AG10803 (cell line): Measurements from ENCODE around the gene PAN2.

Experiments
- DNase-seq: peaks from one replicate; pipeline ENCODE4 v3.0.0; 2010; ENCODE audit warnings: low read depth
- H3K4me3 ChIP-seq: 2 replicates; pipeline ENCODE4 v1.5.1; 2011; ENCODE audit warnings: mild to moderate bottlenecking, low read length, control low read depth
- CTCF ChIP-seq: conservative IDR thresholded peaks from 2 replicates; pipeline ENCODE4 v1.5.1; 2011; ENCODE audit warnings: mild to moderate bottlenecking, low read length, control low read depth, inconsistent platforms

The PAN2 gene

GRCh38 chr12:56266693-56267442, 66.9 kb downstream of the PAN2 start, which contains the start of gene COQ10A:
TSS of gene COQ10A (plus strand) at chr12:56266942. CDS start at chr12:56267119, 177 bp downstream.
- peak; percentile 70 for TF ChIP-seq CTCF
- peak within 1 kb of the TSS; percentile 82 for H3K4me3 ChIP-seq
- peak; percentile 81 for DNase-seq
